Measurements from ENCODE around the gene FAM163A. TPM values are rescaled to one million over a fixed set of nuclear protein-coding genes. Genes with fewer than 3 reads are reported as not detected.

The FAM163A gene
- total and polyA plus RNA-seq, 9 of the 15 experiments (the other 6 are each of a cell fraction or from before 2014, with no cell fraction given) = not detected

- no peak; the same call in 1 of the 2 replicates for TF ChIP-seq MGA (IDR thresholded peaks at IDR 0.05)
- TF ChIP-seq CSDE1 (IDR thresholded peaks at IDR 0.05) = no peak
- peak; percentile 40; the same call in 1 of the 2 replicates for TF ChIP-seq L3MBTL2 (IDR thresholded peaks at IDR 0.05)
- TF ChIP-seq YY1 (IDR thresholded peaks at IDR 0.05; ENCODE audit: borderline replicate concordance in 1 of 3, control insufficient read depth in 1 of 3, extremely low read depth in 1 of 3, insufficient read depth in 3 of 3, insufficient read length in 1 of 3, insufficient replicate concordance in 2 of 3, low read depth in 1 of 3, low read length in 2 of 3) = no peak
- 0 out of 2 replicates have a peak, but pooled peaks have one; percentile 24 for TF ChIP-seq ESRRA (IDR thresholded peaks at IDR 0.05; ENCODE audit: borderline replicate concordance, low read depth)
- TF ChIP-seq EP300 (IDR thresholded peaks at IDR 0.05; ENCODE audit: low read length) = no peak
- TF ChIP-seq U2AF1 (optimal IDR thresholded peaks at IDR 0.05; ENCODE audit: low read depth, low read length) = no peak
- TF ChIP-seq NR2C2 (CRISPR knock-in tag; IDR thresholded peaks at IDR 0.05) = no peak
- TF ChIP-seq NR2C2 (tag; IDR thresholded peaks at IDR 0.05) = peak; percentile 54; the same call in 1 of the 2 replicates
- TF ChIP-seq HINFP (tag; conservative IDR thresholded peaks at IDR 0.05; ENCODE audit: low read depth) = no peak
- no peak for TF ChIP-seq TFAP4 (CRISPR knock-in tag; IDR thresholded peaks at IDR 0.05; ENCODE audit: borderline replicate concordance)
- TF ChIP-seq U2AF2 (optimal IDR thresholded peaks at IDR 0.05; ENCODE audit: low read depth, low read length) = no peak
- no peak for TF ChIP-seq SETDB1 (IDR thresholded peaks at IDR 0.05; ENCODE audit: low read length)
- no peak for TF ChIP-seq CC2D1A (IDR thresholded peaks at IDR 0.05)
- no peak for TF ChIP-seq BDP1 (IDR thresholded peaks at IDR 0.05; ENCODE audit: insufficient read depth, insufficient read length)
These were observed 31.9 kb downstream of the FAM163A start (continued) for GRCh38 chr1:179775009-179775408.
